ENCODE results near the gene DBF4B.
"Not testable (repeated sequence)": the region's sequence is repeated elsewhere in the genome, so short reads cannot be mapped to it uniquely, and the experiment has no call there.

The DBF4B gene

GRCh38 chr17:44690746-44691306, 17.6 kb upstream of the DBF4B start:
- H3K27ac ChIP-seq: peak overlapping the region; percentile 64

GRCh38 chr17:44693609-44694008, 14.9 kb upstream of the DBF4B start:
- H3K9ac ChIP-seq: no peak overlapping the region
- no peak overlapping the region for H2AFZ ChIP-seq
- no peak overlapping the region for H3K4me3 ChIP-seq (ENCODE audit: low read depth, low read length)
- peaks cover 8% of the 10 kb centered on the region for H3K79me2 ChIP-seq
- TF ChIP-seq CTCF (IDR thresholded peaks at IDR 0.05): no peak
- H3K36me3 ChIP-seq (ENCODE audit: control insufficient read depth, insufficient read depth, low read length): no peaks in the 10 kb centered on the region
- no peaks in the 10 kb centered on the region for H3K9me3 ChIP-seq (ENCODE audit: control insufficient read depth, low read length)
- H3K4me1 ChIP-seq: peaks cover 6% of the 10 kb centered on the region
- no peak overlapping the region for H3K27ac ChIP-seq
- H3K4me2 ChIP-seq (ENCODE audit: low read length): no peak overlapping the region
- no peaks in the 10 kb centered on the region for H3K27me3 ChIP-seq (ENCODE audit: control insufficient read depth, insufficient read depth, low read length)

More at GRCh38 chr17:44690746-44691306, 17.6 kb upstream of the DBF4B start:
- peak overlapping the region; percentile 84 for H2AFZ ChIP-seq
- H3K4me2 ChIP-seq (ENCODE audit: low read length); H3K4me1 ChIP-seq; H3K4me3 ChIP-seq (ENCODE audit: low read depth, low read length); H3K9me3 ChIP-seq (ENCODE audit: control insufficient read depth, low read length); H3K27me3 ChIP-seq (ENCODE audit: control insufficient read depth, insufficient read depth, low read length); H3K79me2 ChIP-seq; H3K36me3 ChIP-seq (ENCODE audit: control insufficient read depth, insufficient read depth, low read length); H3K9ac ChIP-seq: not testable (repeated sequence)
- peak; percentile 8 for TF ChIP-seq CTCF (IDR thresholded peaks at IDR 0.05)

- not testable (repeated sequence) for H3K4me1 ChIP-seq; H2AFZ ChIP-seq; H3K4me2 ChIP-seq (ENCODE audit: low read length); H3K9me3 ChIP-seq (ENCODE audit: control insufficient read depth, low read length); H3K27ac ChIP-seq; H3K36me3 ChIP-seq (ENCODE audit: control insufficient read depth, insufficient read depth, low read length); H3K9ac ChIP-seq; H3K27me3 ChIP-seq (ENCODE audit: control insufficient read depth, insufficient read depth, low read length); H3K79me2 ChIP-seq; H3K4me3 ChIP-seq (ENCODE audit: low read depth, low read length)
These were observed 8.2 kb upstream of the DBF4B start for GRCh38 chr17:44700288-44700687.

- Histone ChIP-seq H3K79me2 (no peaks in the 10 kb centered on the region), H3K4me2 (ENCODE audit: low read length) (peak overlapping the region; percentile 89), H3K36me3 (ENCODE audit: control insufficient read depth, insufficient read depth, low read length) (no peaks in the 10 kb centered on the region), H3K4me1 (peaks cover 7% of the 10 kb centered on the region), H3K9ac (peak overlapping the region; percentile 38), H3K27ac (peak overlapping the region; percentile 79), H2AFZ (peak overlapping the region; percentile 88), H3K4me3 (ENCODE audit: low read depth, low read length) (peak overlapping the region; percentile 93), H3K9me3 (ENCODE audit: control insufficient read depth, low read length) (no peaks in the 10 kb centered on the region), H3K27me3 (ENCODE audit: control insufficient read depth, insufficient read depth, low read length) (no peaks in the 10 kb centered on the region)
- TF ChIP-seq CTCF (IDR thresholded peaks at IDR 0.05): no peak
These were observed 587 bp upstream of the DBF4B start for GRCh38 chr17:44707755-44708400.

- Histone ChIP-seq H3K9ac (no peak overlapping the region), H3K36me3 (ENCODE audit: control insufficient read depth, insufficient read depth, low read length) (no peaks in the 10 kb centered on the region), H3K4me1 (no peaks in the 10 kb centered on the region)
These were observed 11.0 kb downstream of the DBF4B start for GRCh38 chr17:44719444-44719843.

More at GRCh38 chr17:44719444-44719843, 11.0 kb downstream of the DBF4B start:
- H2AFZ ChIP-seq: no peak overlapping the region
- H3K4me3 ChIP-seq (ENCODE audit: low read depth, low read length): no peak overlapping the region
- TF ChIP-seq CTCF (IDR thresholded peaks at IDR 0.05): no peak
- no peaks in the 10 kb centered on the region for H3K27me3 ChIP-seq (ENCODE audit: control insufficient read depth, insufficient read depth, low read length)
- H3K4me2 ChIP-seq (ENCODE audit: low read length): no peak overlapping the region
- no peak overlapping the region for H3K27ac ChIP-seq
- H3K9me3 ChIP-seq (ENCODE audit: control insufficient read depth, low read length): no peaks in the 10 kb centered on the region
- no peaks in the 10 kb centered on the region for H3K79me2 ChIP-seq
